Neuronal stem cell (in vitro differentiated cells): Measurements from ENCODE around the gene NEK10.

ENCODE experiments used
- DNase-seq: peaks from one replicate; pipeline ENCODE4 v3.0.0-alpha.2; 2013; ENCODE audit warnings: low spot score
- H2AFZ ChIP-seq: one replicate; pipeline ENCODE4 v1.6.1; 2013; ENCODE audit warnings: mild to moderate bottlenecking, low read length, inconsistent platforms
- H2AK5ac ChIP-seq: 2 replicates; pipeline ENCODE4 v1.6.1; 2013; ENCODE audit warnings: low read depth, mild to moderate bottlenecking, inconsistent platforms, low read length, moderate library complexity, mixed read lengths
- H2BK120ac ChIP-seq: 2 replicates; pipeline ENCODE4 v1.6.1; 2013; ENCODE audit warnings: low read depth, mild to moderate bottlenecking, inconsistent platforms, low read length, moderate library complexity, mixed read lengths
- H2BK12ac ChIP-seq: one replicate; pipeline ENCODE4 v1.6.1; 2013; ENCODE audit warnings: low read length, inconsistent platforms
- H2BK15ac ChIP-seq: 2 replicates; pipeline ENCODE4 v1.6.1; 2013; ENCODE audit warnings: mild to moderate bottlenecking, low read length, inconsistent platforms, mixed read lengths
- H2BK5ac ChIP-seq: one replicate; pipeline ENCODE4 v1.6.1; 2013; ENCODE audit warnings: inconsistent platforms, mild to moderate bottlenecking, low read length, moderate library complexity
- H3K14ac ChIP-seq: one replicate; pipeline ENCODE4 v1.6.1; 2013; ENCODE audit warnings: low read length, inconsistent platforms
- H3K18ac ChIP-seq: 2 replicates; pipeline ENCODE4 v1.6.1; 2013; ENCODE audit warnings: low read length, inconsistent platforms
- H3K23ac ChIP-seq: 2 replicates; pipeline ENCODE4 v1.6.1; 2013; ENCODE audit warnings: low read depth, mild to moderate bottlenecking, mixed read lengths, low read length, inconsistent platforms; ENCODE audit not compliant: poor library complexity
- H3K27ac ChIP-seq: replicated peaks from 3 replicates; pipeline ENCODE4 v1.5.1; 2013; ENCODE audit warnings: low read length, inconsistent platforms
- H3K27me3 ChIP-seq, 3 experiments: 2 replicates each; pipeline ENCODE4 v1.6.1; 2013; ENCODE audit warnings: low read length in 3 of 3, mild to moderate bottlenecking in 2 of 3, inconsistent platforms in 1 of 3, low read depth in 1 of 3, mixed read lengths in 1 of 3, moderate library complexity in 1 of 3; ENCODE audit not compliant: control insufficient read depth in 3 of 3, insufficient read depth in 3 of 3
- H3K36me3 ChIP-seq, 2 donors: replicated peaks in 1 of 2; 2 replicates each; pipeline ENCODE4 v1.6.1; 2013; ENCODE audit warnings: low read length in 2 of 2; ENCODE audit not compliant: control insufficient read depth in 2 of 2, insufficient read depth in 2 of 2
- H3K4ac ChIP-seq: 2 replicates; pipeline ENCODE4 v1.6.1; 2013; ENCODE audit warnings: inconsistent platforms, mild to moderate bottlenecking, low read length, moderate library complexity
- H3K4me1 ChIP-seq, 2 donors: 1 replicate in 1 of 2; 2 replicates in 1 of 2; pipeline ENCODE4 v1.6.1; 2013; ENCODE audit warnings: low read length in 2 of 2, low read depth in 1 of 2; ENCODE audit not compliant: control insufficient read depth in 2 of 2, insufficient read depth in 1 of 2
- H3K4me2 ChIP-seq: one replicate; pipeline ENCODE4 v1.6.1; 2013; ENCODE audit warnings: mild to moderate bottlenecking, low read length, inconsistent platforms; ENCODE audit not compliant: insufficient read depth, poor library complexity, severe bottlenecking
- H3K4me3 ChIP-seq, 2 donors: 2 replicates each; pipeline ENCODE4 v1.5.1; 2013; ENCODE audit warnings: low read length in 2 of 2, mild to moderate bottlenecking in 2 of 2, inconsistent platforms in 1 of 2, moderate library complexity in 1 of 2
- H3K79me1 ChIP-seq: one replicate; pipeline ENCODE4 v1.6.1; 2013; ENCODE audit warnings: low read depth, mild to moderate bottlenecking, inconsistent platforms, low read length, moderate library complexity
- H3K9ac ChIP-seq: one replicate; pipeline ENCODE4 v1.6.1; 2013; ENCODE audit warnings: mild to moderate bottlenecking, low read depth, low read length, inconsistent platforms; ENCODE audit not compliant: poor library complexity
- H3K9me3 ChIP-seq, 2 donors: replicated peaks in 1 of 2; 2 replicates each; pipeline versions ENCODE3 to v1.6.1; 2013; ENCODE audit warnings: low read length in 2 of 2, mild to moderate bottlenecking in 2 of 2, inconsistent platforms in 1 of 2, low read depth in 1 of 2, mixed read lengths in 1 of 2, moderate library complexity in 1 of 2; ENCODE audit not compliant: control insufficient read depth in 2 of 2, insufficient read depth in 1 of 2
- H4K8ac ChIP-seq: one replicate; pipeline ENCODE4 v1.6.1; 2013; ENCODE audit warnings: low read depth, mild to moderate bottlenecking, inconsistent platforms, low read length, moderate library complexity
- H4K91ac ChIP-seq: one replicate; pipeline ENCODE4 v1.6.1; 2013; ENCODE audit warnings: low read length, low read depth, mild to moderate bottlenecking, inconsistent platforms; ENCODE audit not compliant: poor library complexity
- WGBS, 2 donors: extraction: QIAGEN DNeasy Blood & Tissue Kit; methylation state at CpG; one replicate each; pipeline ENCODE4 v1.1.7; 2013; ENCODE audit warnings: missing lambda C conversion rate in 2 of 2, mixed read lengths in 1 of 2; ENCODE audit not compliant: insufficient read length in 2 of 2, insufficient replicate concordance in 1 of 2; ENCODE audit errors: extremely low coverage in 2 of 2; 5-methylcytosine and 5-hydroxymethylcytosine counted together

Gene NEK10

GRCh38 chr3:27160146-27160545 lies 209.0 kb downstream of the NEK10 start:
- Histone ChIP-seq H2BK120ac (no peak overlapping the region), H4K91ac (no peak overlapping the region), H3K4me3 (no peak overlapping the region), H3K4me1 (no peaks in the 10 kb centered on the region), H3K27me3 (peaks cover 0 to 2% (median 0%) of the 10 kb centered on the region in 3 experiments), H2AFZ (no peak overlapping the region), H3K18ac (no peak overlapping the region), H4K8ac (no peak overlapping the region), H3K36me3 (no peaks in the 10 kb centered on the region), H3K27ac (no peak overlapping the region), H3K79me1 (no peaks in the 10 kb centered on the region), H3K23ac (no peak overlapping the region), H2AK5ac (no peak overlapping the region), H3K9me3 (no peaks in the 10 kb centered on the region), H2BK15ac (no peak overlapping the region), H3K4ac (no peak overlapping the region), H2BK5ac (no peak overlapping the region), H3K4me2 (no peak overlapping the region), H3K9ac (no peak overlapping the region), H3K14ac (no peak overlapping the region), H2BK12ac (no peak overlapping the region)
- WGBS, 2 donors, result no CpG with 5 or more reads among the region's 3 CpGs
- no peak for DNase-seq

- Histone ChIP-seq H3K79me1 (no peaks in the 10 kb centered on the region), H3K4me1 (no peaks in the 10 kb centered on the region), H3K18ac (no peak overlapping the region), H3K14ac (no peak overlapping the region), H2BK15ac (no peak overlapping the region), H3K9me3 (no peaks in the 10 kb centered on the region), H3K27ac (no peak overlapping the region), H3K4me2 (no peak overlapping the region), H3K9ac (no peak overlapping the region), H2BK120ac (no peak overlapping the region), H3K36me3 (no peaks in the 10 kb centered on the region), H3K27me3 (no peaks in the 10 kb centered on the region), H3K23ac (no peak overlapping the region), H2BK5ac (no peak overlapping the region), H3K4ac (no peak overlapping the region), H2BK12ac (no peak overlapping the region), H3K4me3 (no peak overlapping the region), H2AFZ (no peak overlapping the region), H4K8ac (no peak overlapping the region), H2AK5ac (no peak overlapping the region), H4K91ac (no peak overlapping the region)
- no CpG with 5 or more reads among the region's 1 CpG for WGBS, 2 donors
- no peak for DNase-seq
Observed at GRCh38 chr3:27147215-27147614, 222.0 kb downstream of the NEK10 start.

GRCh38 chr3:27146786-27147185 lies 222.4 kb downstream of the NEK10 start:
- Histone ChIP-seq H3K23ac (no peak overlapping the region), H4K91ac (no peak overlapping the region), H3K27ac (no peak overlapping the region), H2BK12ac (no peak overlapping the region), H2AFZ (no peak overlapping the region), H3K27me3 (no peaks in the 10 kb centered on the region), H3K4me3 (no peak overlapping the region), H3K14ac (no peak overlapping the region), H2BK120ac (no peak overlapping the region), H3K4me1 (no peaks in the 10 kb centered on the region), H4K8ac (no peak overlapping the region), H3K4me2 (no peak overlapping the region), H2BK5ac (no peak overlapping the region), H3K79me1 (no peaks in the 10 kb centered on the region), H2AK5ac (no peak overlapping the region), H3K4ac (no peak overlapping the region), H3K9ac (no peak overlapping the region), H3K9me3 (no peaks in the 10 kb centered on the region), H2BK15ac (no peak overlapping the region), H3K18ac (no peak overlapping the region), H3K36me3 (no peaks in the 10 kb centered on the region)
- no CpG with 5 or more reads among the region's 3 CpGs for WGBS, 2 donors
- DNase-seq, result no peak

- Histone ChIP-seq H3K4ac (no peak overlapping the region), H3K4me2 (no peak overlapping the region), H3K36me3 (no peaks in the 10 kb centered on the region), H4K91ac (no peak overlapping the region), H3K79me1 (no peaks in the 10 kb centered on the region), H3K4me3 (no peak overlapping the region), H2BK5ac (no peak overlapping the region), H3K23ac (no peak overlapping the region), H2AFZ (no peak overlapping the region), H3K18ac (no peak overlapping the region), H3K9ac (no peak overlapping the region), H2BK12ac (no peak overlapping the region), H4K8ac (no peak overlapping the region), H3K14ac (no peak overlapping the region), H2BK15ac (no peak overlapping the region), H3K27me3 (no peaks in the 10 kb centered on the region), H2AK5ac (no peak overlapping the region), H3K4me1 (no peaks in the 10 kb centered on the region), H3K27ac (no peak overlapping the region), H3K9me3 (peaks cover 0 to 7% of the 10 kb centered on the region in 2 donors), H2BK120ac (no peak overlapping the region)
- 100% methylated on average over 1 of the region's 3 CpGs; no CpG with 5 or more reads in 1 of the 2 donors for WGBS, 2 donors
- DNase-seq, result no peak
Observed at GRCh38 chr3:27145719-27146118, 223.5 kb downstream of the NEK10 start.
